H1 (cell line): ENCODE measurements around the gene UBN2.

ENCODE experiments used
- CTCF ChIP-seq, 3 experiments: IDR thresholded peaks; 1 replicate in 2 of 3; 2 replicates in 1 of 3; pipeline versions ENCODE4 v1.5.1 to v1.6.1; 2011; ENCODE audit warnings: low read length in 3 of 3, mild to moderate bottlenecking in 3 of 3, inconsistent platforms in 2 of 3, low read depth in 1 of 3, moderate library complexity in 1 of 3; ENCODE audit not compliant: insufficient read depth in 1 of 3; ENCODE audit errors: control extremely low read depth in 1 of 3
- EGR1 ChIP-seq: IDR thresholded peaks from 2 replicates; pipeline ENCODE4 v1.6.1; 2011; ENCODE audit warnings: low read depth, low read length, borderline replicate concordance

- TF ChIP-seq CTCF (IDR thresholded peaks at IDR 0.05; ENCODE audit: control extremely low read depth in 1 of 3, insufficient read depth in 1 of 3, low read depth in 1 of 3, low read length in 3 of 3) (no peak), EGR1 (no peak)
Measured at GRCh38 chr7:139339698-139340036, 108.6 kb downstream of the UBN2 start.
